ENCODE measurements around the gene CARD10. TPM values are rescaled to one million over a fixed set of nuclear protein-coding genes. Genes with fewer than 3 reads are reported as not detected.
A peak's percentile ranks its signal among the peaks of the same experiment; 100 is the strongest.

The CARD10 gene
- total and polyA plus RNA-seq, 2 of the 13 experiments (the other 11 are each of a cell fraction or from before 2014, with no cell fraction given): 35.2 to 55.8 TPM

DNA sequence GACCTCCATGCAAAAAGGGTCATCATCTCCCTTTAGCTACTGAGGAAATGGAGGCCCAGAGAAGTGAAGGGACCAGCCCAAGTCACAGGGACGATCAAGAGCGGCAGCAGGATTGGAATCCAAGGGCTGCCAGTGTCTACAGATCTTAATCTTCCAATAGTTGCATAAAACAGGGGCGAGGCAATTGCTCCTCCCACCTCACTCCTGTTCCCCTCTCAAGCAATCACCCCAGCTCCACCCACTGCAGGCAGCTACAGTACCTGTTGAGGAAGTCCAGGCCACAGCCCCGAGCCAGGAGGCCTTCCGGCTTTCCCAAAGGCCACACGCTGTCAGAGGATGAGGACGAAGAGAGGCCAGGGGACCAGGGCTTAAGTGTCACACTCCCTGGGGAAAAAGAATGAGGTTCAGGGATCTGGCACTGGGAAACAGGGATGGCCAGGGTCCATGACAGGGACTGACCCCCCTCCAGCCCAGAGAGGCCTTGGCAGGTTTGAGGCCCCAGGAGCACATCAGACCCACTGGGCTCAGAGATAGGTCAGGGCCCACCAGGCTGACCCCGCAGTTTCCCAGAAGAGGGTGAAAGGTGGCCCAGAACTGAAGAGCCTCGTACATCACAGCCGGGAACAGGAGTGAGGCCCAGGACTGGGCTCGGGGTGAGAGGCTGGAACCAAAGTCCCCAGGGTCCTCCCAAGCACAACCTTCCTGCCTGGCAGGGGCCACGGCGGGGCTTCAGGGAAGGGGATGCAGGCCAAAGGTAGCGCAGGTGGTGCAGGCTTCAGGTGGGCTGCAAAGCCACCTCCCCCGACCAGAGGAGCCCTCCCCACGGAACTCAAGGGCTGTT, 16.7 kb downstream of the CARD10 start (continued):
- TF ChIP-seq MAFG (CRISPR knock-in tag; IDR thresholded peaks at IDR 0.05) (no peak), ETV5 (CRISPR knock-in tag; IDR thresholded peaks at IDR 0.05; ENCODE audit: borderline replicate concordance) (peak; percentile 81), GABPB1 (CRISPR knock-in tag; IDR thresholded peaks at IDR 0.05) (peak; percentile 35; the same call in 1 of the 2 replicates), HNRNPH1 (optimal IDR thresholded peaks at IDR 0.05; ENCODE audit: low read depth, low read length) (no peak), ZNF660 (CRISPR knock-in tag; IDR thresholded peaks at IDR 0.05; ENCODE audit: borderline replicate concordance, low read depth) (0 out of 2 replicates have a peak, but pooled peaks have one; percentile 20), ZNF572 (CRISPR knock-in tag; IDR thresholded peaks at IDR 0.05) (no peak), CHD4 (IDR thresholded peaks at IDR 0.05; ENCODE audit: borderline replicate concordance, low read length) (no peak; the same call in 1 of the 2 replicates), ZNF576 (CRISPR knock-in tag; IDR thresholded peaks at IDR 0.05) (no peak), KDM4B (CRISPR knock-in tag; IDR thresholded peaks at IDR 0.05) (no peak), ZNF766 (CRISPR knock-in tag; IDR thresholded peaks at IDR 0.05; ENCODE audit: borderline replicate concordance) (no peak), HINFP (CRISPR knock-in tag; IDR thresholded peaks at IDR 0.05; ENCODE audit: low read depth) (no peak), HNRNPK (IDR thresholded peaks at IDR 0.05; ENCODE audit: low read depth, low read length, poor library complexity, severe bottlenecking) (no peak), HOXA7 (CRISPR knock-in tag; IDR thresholded peaks at IDR 0.05) (no peak)
- TF ChIP-seq, protein P1, sequence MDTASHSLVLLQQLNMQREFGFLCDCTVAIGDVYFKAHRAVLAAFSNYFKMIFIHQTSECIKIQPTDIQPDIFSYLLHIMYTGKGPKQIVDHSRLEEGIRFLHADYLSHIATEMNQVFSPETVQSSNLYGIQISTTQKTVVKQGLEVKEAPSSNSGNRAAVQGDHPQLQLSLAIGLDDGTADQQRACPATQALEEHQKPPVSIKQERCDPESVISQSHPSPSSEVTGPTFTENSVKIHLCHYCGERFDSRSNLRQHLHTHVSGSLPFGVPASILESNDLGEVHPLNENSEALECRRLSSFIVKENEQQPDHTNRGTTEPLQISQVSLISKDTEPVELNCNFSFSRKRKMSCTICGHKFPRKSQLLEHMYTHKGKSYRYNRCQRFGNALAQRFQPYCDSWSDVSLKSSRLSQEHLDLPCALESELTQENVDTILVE (CRISPR knock-in tag; IDR thresholded peaks at IDR 0.05): no peak; the same call in 1 of the 2 replicates
- TF ChIP-seq, protein P2, sequence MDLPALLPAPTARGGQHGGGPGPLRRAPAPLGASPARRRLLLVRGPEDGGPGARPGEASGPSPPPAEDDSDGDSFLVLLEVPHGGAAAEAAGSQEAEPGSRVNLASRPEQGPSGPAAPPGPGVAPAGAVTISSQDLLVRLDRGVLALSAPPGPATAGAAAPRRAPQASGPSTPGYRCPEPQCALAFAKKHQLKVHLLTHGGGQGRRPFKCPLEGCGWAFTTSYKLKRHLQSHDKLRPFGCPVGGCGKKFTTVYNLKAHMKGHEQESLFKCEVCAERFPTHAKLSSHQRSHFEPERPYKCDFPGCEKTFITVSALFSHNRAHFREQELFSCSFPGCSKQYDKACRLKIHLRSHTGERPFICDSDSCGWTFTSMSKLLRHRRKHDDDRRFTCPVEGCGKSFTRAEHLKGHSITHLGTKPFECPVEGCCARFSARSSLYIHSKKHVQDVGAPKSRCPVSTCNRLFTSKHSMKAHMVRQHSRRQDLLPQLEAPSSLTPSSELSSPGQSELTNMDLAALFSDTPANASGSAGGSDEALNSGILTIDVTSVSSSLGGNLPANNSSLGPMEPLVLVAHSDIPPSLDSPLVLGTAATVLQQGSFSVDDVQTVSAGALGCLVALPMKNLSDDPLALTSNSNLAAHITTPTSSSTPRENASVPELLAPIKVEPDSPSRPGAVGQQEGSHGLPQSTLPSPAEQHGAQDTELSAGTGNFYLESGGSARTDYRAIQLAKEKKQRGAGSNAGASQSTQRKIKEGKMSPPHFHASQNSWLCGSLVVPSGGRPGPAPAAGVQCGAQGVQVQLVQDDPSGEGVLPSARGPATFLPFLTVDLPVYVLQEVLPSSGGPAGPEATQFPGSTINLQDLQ (CRISPR knock-in tag; IDR thresholded peaks at IDR 0.05): no peak
- TF ChIP-seq, protein P3, sequence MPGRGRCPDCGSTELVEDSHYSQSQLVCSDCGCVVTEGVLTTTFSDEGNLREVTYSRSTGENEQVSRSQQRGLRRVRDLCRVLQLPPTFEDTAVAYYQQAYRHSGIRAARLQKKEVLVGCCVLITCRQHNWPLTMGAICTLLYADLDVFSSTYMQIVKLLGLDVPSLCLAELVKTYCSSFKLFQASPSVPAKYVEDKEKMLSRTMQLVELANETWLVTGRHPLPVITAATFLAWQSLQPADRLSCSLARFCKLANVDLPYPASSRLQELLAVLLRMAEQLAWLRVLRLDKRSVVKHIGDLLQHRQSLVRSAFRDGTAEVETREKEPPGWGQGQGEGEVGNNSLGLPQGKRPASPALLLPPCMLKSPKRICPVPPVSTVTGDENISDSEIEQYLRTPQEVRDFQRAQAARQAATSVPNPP (CRISPR knock-in tag; IDR thresholded peaks at IDR 0.05): no peak
- TF ChIP-seq, protein P4, sequence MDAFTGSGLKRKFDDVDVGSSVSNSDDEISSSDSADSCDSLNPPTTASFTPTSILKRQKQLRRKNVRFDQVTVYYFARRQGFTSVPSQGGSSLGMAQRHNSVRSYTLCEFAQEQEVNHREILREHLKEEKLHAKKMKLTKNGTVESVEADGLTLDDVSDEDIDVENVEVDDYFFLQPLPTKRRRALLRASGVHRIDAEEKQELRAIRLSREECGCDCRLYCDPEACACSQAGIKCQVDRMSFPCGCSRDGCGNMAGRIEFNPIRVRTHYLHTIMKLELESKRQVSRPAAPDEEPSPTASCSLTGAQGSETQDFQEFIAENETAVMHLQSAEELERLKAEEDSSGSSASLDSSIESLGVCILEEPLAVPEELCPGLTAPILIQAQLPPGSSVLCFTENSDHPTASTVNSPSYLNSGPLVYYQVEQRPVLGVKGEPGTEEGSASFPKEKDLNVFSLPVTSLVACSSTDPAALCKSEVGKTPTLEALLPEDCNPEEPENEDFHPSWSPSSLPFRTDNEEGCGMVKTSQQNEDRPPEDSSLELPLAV (CRISPR knock-in tag; conservative IDR thresholded peaks at IDR 0.05; ENCODE audit: low read depth): no peak
- TF ChIP-seq, protein P5, sequence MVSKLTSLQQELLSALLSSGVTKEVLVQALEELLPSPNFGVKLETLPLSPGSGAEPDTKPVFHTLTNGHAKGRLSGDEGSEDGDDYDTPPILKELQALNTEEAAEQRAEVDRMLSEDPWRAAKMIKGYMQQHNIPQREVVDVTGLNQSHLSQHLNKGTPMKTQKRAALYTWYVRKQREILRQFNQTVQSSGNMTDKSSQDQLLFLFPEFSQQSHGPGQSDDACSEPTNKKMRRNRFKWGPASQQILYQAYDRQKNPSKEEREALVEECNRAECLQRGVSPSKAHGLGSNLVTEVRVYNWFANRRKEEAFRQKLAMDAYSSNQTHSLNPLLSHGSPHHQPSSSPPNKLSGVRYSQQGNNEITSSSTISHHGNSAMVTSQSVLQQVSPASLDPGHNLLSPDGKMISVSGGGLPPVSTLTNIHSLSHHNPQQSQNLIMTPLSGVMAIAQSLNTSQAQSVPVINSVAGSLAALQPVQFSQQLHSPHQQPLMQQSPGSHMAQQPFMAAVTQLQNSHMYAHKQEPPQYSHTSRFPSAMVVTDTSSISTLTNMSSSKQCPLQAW (CRISPR knock-in tag; IDR thresholded peaks at IDR 0.05): no peak

Measured in HepG2 (cell line).